Measurements from ENCODE around the gene MIER2.

DNA sequence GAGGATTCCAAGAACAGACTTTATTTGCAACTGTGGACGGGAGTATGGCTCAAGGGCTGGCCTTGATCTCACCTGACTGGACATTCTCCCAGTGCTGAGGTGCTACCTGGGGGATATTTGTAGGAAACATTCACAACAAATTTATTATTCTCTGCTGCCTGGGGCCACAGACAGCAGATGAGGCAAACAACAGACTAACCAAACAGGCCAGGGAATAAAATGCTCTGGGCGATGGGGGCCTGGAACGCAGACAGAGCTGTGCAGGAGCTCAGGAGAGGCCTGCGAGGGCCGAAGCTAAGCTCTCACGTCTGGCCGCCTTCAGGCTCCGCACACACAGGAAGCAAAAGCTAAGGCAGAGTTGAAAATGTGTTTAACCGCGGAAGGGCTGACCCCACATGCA is 61.2 kb downstream of the MIER2 start:
- TF ChIP-seq POLR2AphosphoS5 (IDR thresholded peaks at IDR 0.05) (no peak), EP300 (IDR thresholded peaks at IDR 0.05) (no peak), POLR2A (IDR thresholded peaks at IDR 0.05) (no peak)
- TF ChIP-seq, protein P1, sequence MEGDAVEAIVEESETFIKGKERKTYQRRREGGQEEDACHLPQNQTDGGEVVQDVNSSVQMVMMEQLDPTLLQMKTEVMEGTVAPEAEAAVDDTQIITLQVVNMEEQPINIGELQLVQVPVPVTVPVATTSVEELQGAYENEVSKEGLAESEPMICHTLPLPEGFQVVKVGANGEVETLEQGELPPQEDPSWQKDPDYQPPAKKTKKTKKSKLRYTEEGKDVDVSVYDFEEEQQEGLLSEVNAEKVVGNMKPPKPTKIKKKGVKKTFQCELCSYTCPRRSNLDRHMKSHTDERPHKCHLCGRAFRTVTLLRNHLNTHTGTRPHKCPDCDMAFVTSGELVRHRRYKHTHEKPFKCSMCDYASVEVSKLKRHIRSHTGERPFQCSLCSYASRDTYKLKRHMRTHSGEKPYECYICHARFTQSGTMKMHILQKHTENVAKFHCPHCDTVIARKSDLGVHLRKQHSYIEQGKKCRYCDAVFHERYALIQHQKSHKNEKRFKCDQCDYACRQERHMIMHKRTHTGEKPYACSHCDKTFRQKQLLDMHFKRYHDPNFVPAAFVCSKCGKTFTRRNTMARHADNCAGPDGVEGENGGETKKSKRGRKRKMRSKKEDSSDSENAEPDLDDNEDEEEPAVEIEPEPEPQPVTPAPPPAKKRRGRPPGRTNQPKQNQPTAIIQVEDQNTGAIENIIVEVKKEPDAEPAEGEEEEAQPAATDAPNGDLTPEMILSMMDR (IDR thresholded peaks at IDR 0.05), result no peak

All from sigmoid colon (tissue), 4 donors.